22Rv1 (cell line): ENCODE data around the gene MEIS1.

Source experiments
- ZFX ChIP-seq: fragments of 450-650 bp; IDR thresholded peaks from 2 replicates; pipeline ENCODE4 v1.6.1; 2017; ENCODE audit warnings: antibody characterized with exemption, borderline replicate concordance
- TF ChIP-seq, protein P1 (sequence below): fragments of 450-650 bp; IDR thresholded peaks from 2 replicates; pipeline ENCODE4 v1.5.1; 2017; ENCODE audit warnings: mild to moderate bottlenecking

DNA sequence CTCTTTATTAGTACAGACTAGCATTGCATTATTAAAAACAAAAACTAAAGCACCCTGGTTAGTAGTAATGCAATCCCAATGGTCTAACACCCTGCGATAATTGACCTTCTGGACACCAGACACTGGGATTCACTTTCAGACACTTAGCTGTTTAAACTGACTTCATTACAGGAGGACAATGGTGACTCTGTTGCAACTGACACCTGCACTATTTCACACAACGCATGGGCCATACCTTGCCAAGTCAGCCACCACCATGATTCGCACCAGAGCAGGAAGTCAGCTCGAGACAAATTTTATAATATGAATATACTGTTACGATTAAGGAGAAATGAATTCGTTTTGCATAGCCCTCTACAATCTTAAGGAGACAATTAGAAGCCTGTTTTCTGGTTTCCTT, 150.7 kb downstream of the MEIS1 start:
- TF ChIP-seq, protein P1, sequence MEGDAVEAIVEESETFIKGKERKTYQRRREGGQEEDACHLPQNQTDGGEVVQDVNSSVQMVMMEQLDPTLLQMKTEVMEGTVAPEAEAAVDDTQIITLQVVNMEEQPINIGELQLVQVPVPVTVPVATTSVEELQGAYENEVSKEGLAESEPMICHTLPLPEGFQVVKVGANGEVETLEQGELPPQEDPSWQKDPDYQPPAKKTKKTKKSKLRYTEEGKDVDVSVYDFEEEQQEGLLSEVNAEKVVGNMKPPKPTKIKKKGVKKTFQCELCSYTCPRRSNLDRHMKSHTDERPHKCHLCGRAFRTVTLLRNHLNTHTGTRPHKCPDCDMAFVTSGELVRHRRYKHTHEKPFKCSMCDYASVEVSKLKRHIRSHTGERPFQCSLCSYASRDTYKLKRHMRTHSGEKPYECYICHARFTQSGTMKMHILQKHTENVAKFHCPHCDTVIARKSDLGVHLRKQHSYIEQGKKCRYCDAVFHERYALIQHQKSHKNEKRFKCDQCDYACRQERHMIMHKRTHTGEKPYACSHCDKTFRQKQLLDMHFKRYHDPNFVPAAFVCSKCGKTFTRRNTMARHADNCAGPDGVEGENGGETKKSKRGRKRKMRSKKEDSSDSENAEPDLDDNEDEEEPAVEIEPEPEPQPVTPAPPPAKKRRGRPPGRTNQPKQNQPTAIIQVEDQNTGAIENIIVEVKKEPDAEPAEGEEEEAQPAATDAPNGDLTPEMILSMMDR, result no peak
- TF ChIP-seq ZFX, result no peak
